H7 (cell line): ENCODE results near the gene RIPK4. TPM values are rescaled to one million over a fixed set of nuclear protein-coding genes. Genes with fewer than 3 reads are reported as not detected.

ENCODE experiments used
- DNase-seq: peaks from one replicate; pipeline ENCODE4 v3.0.0; 2012
- H3K27me3 ChIP-seq: 2 replicates; pipeline ENCODE4 v1.6.0; 2011; ENCODE audit warnings: mild to moderate bottlenecking, low read length; ENCODE audit not compliant: control insufficient read depth, insufficient read depth
- H3K36me3 ChIP-seq: replicated peaks from 2 replicates; pipeline ENCODE4 v1.5.1; 2011; ENCODE audit warnings: low read length; ENCODE audit not compliant: control insufficient read depth, insufficient read depth
- H3K4me3 ChIP-seq: 2 replicates; pipeline ENCODE4 v1.5.1; 2011; ENCODE audit warnings: low read depth, mild to moderate bottlenecking, control low read depth, low read length, moderate library complexity; ENCODE audit not compliant: insufficient read depth
- total RNA-seq: library from RNA; depleted of rRNA; stranded (reverse); fragments of >200 nt; shearing (Covaris generic); gene quantifications from 2 replicates; pipeline ENCODE4 v1.2.3, GENCODE V29; 2014

Gene RIPK4
- total RNA-seq, 1 experiment from 2014 or later, result 10.5 TPM

DNA sequence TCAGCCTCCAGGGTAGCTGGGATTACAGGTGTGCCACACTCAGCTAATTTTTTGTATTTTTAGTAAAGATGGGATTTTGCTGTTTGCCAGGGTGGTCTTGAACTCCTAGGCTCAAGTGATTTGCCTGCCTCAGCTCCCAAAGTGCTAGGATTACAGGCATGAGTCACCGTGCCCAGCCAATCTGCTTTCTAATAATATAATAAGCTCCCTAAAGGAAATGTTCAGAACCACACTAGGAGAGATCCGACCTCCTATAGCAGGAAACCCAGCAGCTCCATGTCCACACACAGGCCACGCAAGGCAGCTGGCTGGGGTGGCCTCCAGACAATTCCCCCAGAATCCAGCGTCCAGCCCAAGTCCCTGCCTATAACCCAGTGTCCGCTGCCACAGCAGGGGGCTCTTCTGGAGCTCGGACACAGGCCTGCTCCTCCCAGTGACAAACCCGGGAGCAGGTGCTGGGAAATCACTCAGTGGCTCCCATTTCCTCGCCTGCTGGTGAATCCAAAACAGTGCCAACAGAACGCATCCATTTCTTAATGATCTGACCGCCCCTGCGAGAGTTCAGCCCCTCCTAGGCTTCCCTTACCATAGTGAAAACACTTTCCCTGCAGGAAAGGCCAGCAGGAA lies 7.5 kb downstream of the RIPK4 start:
- DNase-seq, result peak; percentile 54
- Histone ChIP-seq H3K27me3 (peaks cover 35% of the 10 kb centered on the region), H3K4me3 (no peak overlapping the region), H3K36me3 (no peaks in the 10 kb centered on the region)

DNA sequence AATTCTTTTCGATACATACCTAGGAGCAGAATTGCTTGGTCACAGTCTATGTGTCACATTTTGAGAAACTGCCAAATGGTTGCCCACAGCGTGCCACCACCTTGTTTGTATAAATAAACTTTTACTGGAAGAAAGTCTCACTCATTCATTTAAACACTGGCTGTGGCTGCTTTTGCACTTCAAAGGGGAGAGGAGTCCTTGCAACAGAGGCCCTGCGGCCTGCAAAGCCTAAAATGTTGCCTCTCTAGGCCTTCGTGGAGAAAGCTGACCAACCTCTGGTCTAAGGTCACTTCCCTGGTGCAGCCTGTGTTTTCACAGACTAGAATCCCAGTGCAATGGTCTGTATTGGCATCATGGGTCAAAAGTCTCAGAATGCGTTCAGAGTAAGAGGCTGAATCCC lies 8.3 kb downstream of the RIPK4 start:
- no peaks in the 10 kb centered on the region for H3K36me3 ChIP-seq
- peaks cover 27% of the 10 kb centered on the region for H3K27me3 ChIP-seq
- no peak for DNase-seq
- no peak overlapping the region for H3K4me3 ChIP-seq

DNA sequence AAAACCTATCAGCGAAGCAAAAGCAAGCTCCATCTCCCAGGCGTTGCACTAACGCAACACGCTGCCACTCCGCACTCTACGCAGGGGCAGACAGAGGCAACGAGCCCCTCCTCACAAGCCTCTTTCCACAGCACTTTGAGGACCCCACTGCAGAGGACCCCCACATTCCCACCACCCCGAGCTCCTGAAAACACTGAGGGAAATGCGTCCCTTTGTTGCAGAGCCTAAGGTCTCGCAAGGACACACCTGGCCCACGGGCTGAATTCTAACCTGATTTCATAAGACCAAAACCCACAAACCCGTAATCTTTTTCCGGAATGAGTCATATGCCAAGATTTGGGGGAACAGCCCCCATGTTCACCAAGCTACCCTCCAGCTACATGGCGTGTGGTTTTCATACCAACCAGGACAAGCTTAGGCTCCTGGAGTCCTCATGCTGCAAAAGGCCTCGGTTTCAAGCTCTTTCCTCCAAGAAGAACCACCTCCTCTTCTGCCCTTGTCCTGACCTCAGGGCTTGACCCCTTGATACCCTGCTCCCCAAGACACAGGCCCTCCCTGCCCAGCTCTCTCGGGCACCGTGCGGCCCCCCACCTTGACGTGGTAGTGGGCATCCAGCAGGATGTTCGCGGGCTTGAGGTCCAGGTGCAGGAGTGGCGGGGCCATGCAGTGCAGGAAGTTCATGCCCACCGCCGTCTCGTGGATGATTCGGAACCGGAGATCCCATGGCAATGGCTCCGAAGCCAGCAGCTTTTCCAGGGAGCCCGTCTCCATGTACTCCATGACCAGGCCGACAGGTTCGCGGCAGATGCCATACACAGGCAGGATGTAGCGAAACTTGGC lies 10.7 kb downstream of the RIPK4 start:
- Histone ChIP-seq H3K36me3 (no peaks in the 10 kb centered on the region), H3K27me3 (peaks cover 11% of the 10 kb centered on the region; the same call in 1 of the 2 replicates), H3K4me3 (no peak overlapping the region)
- no peak for DNase-seq

DNA sequence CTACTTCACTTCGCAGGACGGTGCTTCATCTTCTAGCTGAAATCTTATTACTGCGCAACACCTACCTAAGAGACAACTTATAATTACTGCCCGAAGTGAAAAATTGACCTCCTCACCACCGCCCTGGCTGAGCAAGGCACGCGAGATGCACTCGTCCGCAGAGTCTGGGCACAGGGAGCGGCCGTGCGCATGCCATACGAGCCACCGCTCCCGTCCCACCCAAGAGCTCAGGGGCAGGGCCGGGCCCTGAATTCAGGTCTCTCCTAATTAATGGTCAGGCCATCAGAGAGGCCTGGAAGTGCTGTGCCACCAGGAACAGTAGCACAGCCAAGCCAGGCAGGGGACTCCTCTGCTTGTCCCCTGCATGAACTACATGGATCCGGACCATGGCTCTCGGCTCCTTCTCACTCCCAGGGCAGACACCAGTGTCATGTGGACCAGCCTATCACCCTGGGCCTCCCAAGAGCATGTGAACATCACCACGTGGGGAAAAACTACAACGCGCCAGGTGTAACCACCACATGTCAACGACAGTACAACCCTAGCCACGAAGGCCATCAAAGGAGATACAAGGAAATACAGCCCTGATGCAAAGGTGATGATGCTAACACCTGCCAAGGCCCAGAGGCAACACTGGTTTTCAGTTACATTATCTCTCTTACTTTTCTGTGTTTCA lies 11.5 kb downstream of the RIPK4 start:
- peaks cover 7% of the 10 kb centered on the region; the same call in 1 of the 2 replicates for H3K27me3 ChIP-seq
- no peak for DNase-seq
- no peaks in the 10 kb centered on the region for H3K36me3 ChIP-seq
- H3K4me3 ChIP-seq, result no peak overlapping the region

DNA sequence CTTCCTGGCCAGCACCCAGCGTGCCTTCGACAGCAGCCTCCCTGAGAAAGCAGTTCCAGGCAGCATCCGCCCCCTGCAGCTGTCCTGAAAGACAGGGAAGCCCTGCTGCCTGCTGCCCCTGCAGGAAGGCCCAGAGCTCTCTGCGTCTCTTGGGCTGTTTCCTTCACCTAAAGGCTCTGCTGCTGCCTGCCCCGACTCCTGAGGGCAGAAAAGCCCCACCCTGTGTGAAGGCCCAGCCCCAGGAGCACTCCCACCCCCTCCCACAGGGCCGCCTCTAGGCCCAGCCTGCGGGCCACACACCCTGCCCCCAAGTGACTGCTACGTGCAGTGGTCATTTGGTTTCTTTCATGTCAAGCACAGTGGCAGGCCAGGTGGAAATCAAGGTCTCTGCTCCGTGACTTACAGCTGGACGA lies 12.4 kb downstream of the RIPK4 start:
- Histone ChIP-seq H3K36me3 (no peaks in the 10 kb centered on the region), H3K4me3 (no peak overlapping the region), H3K27me3 (no peaks in the 10 kb centered on the region)
- DNase-seq, result peak; percentile 74

DNA sequence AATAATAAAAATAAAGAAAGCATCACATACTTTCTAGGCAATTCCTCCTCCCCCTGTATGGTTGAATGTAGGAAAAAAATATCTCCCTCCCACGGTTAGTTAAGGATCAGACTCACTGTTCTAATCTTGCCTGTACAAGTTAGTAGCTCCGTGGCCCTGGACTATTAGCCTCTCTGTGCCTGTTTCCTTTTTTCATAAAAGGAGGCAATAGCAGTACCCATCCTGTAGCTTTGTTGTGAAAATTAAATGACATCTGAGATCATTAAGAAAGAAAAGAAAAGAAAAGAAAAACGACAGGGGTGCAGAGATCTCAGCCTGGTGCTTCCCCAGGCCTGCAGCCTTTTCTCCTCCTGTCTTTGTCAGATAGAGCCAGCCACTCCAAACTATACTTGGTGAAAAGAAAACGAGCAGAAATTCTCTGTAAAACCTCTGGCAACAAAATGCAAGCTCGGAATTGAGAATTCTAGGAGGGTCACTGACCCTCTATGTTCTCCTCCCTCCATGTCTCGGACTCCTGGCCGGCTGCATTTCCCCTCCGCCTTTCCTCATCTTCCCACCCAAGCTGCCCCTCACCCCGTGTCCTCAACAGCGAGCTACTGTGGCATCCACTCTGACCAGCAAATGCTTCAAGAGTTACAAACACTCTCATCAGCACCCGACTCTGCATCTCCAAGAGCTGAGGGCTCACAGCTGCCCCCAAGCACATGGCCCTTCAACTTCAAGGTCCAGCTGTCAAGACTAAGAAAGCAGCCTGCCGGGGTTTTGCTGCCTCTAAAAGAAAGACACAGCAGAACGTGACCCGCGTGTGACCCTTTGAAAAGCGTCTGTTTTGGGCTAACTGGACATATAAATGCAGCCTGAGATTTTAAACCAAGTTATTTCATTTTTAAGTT lies 13.6 kb downstream of the RIPK4 start:
- peak; percentile 52 for DNase-seq
- Histone ChIP-seq H3K27me3 (no peaks in the 10 kb centered on the region), H3K36me3 (no peaks in the 10 kb centered on the region), H3K4me3 (no peak overlapping the region)

DNA sequence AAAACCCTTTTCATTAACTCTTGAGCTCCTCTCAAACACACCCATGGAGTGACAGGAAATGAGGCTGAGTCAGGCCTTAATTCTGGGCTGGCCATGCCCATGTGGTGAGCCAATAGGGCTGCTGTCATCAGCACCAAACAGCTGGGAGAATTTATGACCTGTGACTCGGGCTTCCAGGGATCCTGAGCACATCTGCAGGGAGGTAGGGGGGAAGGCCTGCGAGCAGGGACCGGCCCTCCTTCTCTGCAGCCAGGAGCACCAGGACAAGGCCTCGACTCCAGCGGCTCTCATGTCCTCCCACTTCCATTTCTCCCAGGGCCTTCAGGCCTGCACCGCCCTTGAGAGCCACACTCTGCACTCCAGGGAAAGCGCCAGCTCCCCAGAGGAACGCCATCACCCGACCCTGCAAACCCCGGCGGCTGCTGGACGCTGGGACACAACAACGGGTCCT lies 14.6 kb downstream of the RIPK4 start:
- no peaks in the 10 kb centered on the region; the same call in 1 of the 2 replicates for H3K36me3 ChIP-seq

DNA sequence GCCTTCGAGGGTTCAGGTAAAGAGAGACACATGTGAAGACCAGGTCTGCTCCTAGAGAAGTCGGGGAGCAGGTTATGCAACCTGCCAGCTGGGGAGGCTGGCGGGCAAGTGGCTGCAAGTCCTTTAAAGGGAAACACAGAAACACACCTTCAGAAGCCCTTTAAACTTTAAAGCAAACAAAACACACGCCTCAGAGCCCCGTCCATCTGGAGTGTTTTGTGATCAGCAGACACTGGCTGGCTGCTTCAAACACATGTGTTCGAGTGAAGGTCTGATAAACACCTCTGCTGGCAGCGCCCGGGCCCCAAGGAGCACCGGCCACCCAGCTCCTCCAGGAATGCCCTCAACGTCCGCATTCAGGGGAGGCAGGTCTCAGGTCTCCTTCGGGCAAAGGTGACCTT lies 15.2 kb downstream of the RIPK4 start:
- Histone ChIP-seq H3K36me3 (no peaks in the 10 kb centered on the region; the same call in 1 of the 2 replicates), H3K4me3 (no peak overlapping the region), H3K27me3 (no peaks in the 10 kb centered on the region)
- peak; percentile 55 for DNase-seq

More for the DNA sequence above, 14.6 kb downstream of the RIPK4 start:
- peak; percentile 61 for DNase-seq
- Histone ChIP-seq H3K27me3 (no peaks in the 10 kb centered on the region), H3K4me3 (no peak overlapping the region)

DNA sequence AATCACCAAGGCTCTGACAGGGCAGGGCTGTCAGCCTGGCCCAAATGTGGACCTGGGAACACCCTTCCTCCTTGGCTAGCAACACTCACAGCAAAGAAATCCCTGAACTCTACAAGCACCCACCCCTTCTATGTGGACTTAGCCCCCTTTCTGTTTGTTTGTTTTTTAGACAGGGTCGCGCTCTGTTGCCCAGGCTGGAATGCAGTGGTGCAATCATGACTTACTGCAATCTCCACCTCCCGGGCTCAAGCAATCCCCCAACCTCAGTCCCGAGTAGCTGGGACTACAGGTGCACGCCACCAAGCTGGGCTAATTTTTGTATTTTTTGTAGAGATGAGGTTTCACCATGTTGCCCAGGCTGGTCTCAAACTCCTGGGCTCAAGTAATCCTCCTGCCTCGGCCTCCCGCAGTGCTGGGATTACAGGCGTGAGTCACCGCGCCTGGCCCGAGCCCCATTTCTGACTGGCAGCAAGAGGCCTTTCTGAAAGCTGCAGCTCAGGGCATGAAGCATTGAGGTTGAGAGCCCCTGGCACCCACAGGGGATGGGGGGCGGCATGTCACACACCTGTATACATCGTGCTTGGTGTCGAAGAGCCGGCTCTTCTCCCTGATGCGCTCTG lies 16.2 kb downstream of the RIPK4 start:
- Histone ChIP-seq H3K27me3 (no peaks in the 10 kb centered on the region), H3K4me3 (no peak overlapping the region), H3K36me3 (no peaks in the 10 kb centered on the region; the same call in 1 of the 2 replicates)
- no peak for DNase-seq

DNA sequence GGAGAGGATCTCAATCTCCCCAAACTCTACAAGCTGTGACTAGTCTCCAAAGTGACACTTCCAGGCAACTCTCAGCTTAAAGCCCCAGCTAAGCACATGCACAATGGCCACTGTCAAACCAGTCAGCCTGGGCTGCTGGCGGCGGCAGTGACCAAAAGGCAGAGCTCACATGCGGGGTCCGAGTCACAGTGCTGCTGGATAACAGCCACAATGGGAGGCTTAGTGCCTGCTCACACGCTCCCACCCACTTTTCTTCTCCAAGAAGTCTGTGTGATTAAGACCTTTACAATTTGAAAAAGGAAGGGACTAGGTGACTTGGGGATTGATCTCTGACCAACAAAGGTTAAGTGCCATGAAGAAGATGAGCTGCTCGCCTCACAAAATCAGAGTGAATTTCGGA lies 16.8 kb downstream of the RIPK4 start:
- no peaks in the 10 kb centered on the region for H3K27me3 ChIP-seq
- peak; percentile 32 for DNase-seq
- H3K4me3 ChIP-seq, result no peak overlapping the region
- no peaks in the 10 kb centered on the region; the same call in 1 of the 2 replicates for H3K36me3 ChIP-seq

DNA sequence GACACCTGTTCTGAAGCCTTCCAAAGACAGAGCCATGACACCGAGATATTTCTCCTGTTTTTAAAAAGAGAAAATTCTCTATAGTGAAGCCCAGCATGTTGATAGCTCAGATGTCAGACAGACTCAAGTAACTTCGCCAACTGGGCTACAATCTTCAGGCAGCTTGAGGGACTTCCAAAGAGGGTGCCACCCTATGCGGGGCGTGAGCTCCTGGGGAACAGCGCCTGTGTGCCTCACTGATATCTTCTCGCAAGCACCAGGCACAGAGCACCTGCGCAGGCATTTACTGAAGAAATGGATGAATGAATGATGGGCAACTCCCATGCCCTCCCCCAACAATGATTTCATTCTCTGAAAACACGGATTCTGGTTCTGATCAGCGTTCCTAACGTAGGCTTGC lies 17.6 kb downstream of the RIPK4 start:
- H3K27me3 ChIP-seq, result no peaks in the 10 kb centered on the region

DNA sequence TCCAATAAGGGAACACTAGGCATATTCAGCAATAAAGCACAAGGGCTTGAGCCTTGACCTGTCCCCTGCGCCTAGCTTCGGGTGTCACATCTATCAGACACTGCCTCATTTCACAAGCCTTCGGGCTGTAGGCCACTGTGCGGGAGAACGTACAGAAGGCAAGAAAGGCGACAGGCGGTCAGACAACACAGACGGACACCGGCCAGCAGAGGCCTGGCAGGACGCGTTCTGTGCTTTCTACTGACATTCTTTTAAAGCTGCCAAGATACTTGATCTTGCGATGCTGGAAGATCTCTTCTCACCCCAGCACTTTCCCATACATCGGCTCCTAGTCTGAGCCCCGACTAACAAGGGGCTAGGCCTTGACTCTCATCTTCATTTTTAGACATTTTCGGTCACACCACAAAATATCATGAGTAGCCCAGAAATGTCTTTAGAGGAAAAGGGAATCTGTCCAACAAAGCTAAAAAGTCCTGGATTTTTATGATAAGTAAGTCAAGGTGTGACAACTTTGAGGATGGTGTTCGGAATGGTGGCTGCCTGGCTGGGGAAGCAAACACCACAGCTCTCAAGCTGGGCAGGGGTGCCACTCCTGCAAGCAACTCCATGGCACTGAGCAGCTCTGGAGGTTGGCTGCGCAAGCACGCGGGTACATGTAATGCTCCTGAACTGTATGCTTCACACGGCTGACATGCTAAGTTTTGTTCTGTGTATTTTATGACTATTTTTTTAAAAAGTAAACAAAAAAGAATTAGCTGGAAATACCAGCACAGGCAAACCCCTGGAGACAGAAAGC lies 18.7 kb downstream of the RIPK4 start:
- peak; percentile 25 for DNase-seq
- Histone ChIP-seq H3K36me3 (no peaks in the 10 kb centered on the region; the same call in 1 of the 2 replicates), H3K27me3 (no peaks in the 10 kb centered on the region), H3K4me3 (no peak overlapping the region)

More for the DNA sequence above, 17.6 kb downstream of the RIPK4 start:
- H3K4me3 ChIP-seq, result no peak overlapping the region
- no peak for DNase-seq
- no peaks in the 10 kb centered on the region; the same call in 1 of the 2 replicates for H3K36me3 ChIP-seq

DNA sequence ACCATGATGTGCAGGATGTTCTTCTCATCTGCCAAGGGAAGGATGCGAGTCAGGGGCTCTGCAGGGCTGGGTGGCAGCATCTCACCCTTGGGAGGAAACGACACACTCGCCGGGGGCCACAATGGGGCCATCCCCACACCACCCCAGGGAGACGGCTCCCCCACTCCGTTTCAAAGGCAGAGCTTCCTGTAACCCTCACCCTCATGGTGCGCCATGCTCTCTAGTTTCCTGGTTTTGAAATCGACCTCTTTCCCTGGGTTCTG lies 20.2 kb downstream of the RIPK4 start:
- no peak overlapping the region for H3K4me3 ChIP-seq
- H3K36me3 ChIP-seq, result no peaks in the 10 kb centered on the region; the same call in 1 of the 2 replicates
- DNase-seq, result peak; percentile 60
- no peaks in the 10 kb centered on the region for H3K27me3 ChIP-seq
